Stimulated activated CD4-positive, alpha-beta T cell treated with anti-CD3 and anti-CD28 coated beads, Interleukin-4, amount 100 ng/mL, for 4 hours (primary cell): ENCODE data around the gene KRTAP2-2.

ENCODE experiments used
- DNase-seq, 2 experiments: peaks; one replicate each; pipeline ENCODE4 v3.0.0-alpha.2; 2020

The KRTAP2-2 gene

DNA sequence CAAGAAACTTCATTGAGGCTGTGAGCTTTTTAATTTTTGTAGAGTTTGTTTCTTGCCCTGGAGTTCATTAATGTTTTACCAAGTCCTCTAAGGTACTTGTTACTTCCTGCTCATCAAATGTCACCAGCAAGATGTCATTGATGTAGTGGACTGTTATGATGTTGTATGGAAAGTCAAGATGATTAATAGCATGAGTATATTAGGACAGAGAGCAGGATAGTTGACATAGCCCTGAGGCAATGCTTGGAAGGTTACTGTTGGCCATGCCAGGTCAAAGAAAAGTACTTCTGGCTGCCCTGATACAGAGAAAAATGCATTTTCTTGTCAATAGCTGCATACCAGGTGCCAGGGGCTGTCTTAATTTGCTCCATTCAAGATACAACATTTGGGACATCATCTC, 34.7 kb downstream of the KRTAP2-2 start:
- DNase-seq, result no peak

DNA sequence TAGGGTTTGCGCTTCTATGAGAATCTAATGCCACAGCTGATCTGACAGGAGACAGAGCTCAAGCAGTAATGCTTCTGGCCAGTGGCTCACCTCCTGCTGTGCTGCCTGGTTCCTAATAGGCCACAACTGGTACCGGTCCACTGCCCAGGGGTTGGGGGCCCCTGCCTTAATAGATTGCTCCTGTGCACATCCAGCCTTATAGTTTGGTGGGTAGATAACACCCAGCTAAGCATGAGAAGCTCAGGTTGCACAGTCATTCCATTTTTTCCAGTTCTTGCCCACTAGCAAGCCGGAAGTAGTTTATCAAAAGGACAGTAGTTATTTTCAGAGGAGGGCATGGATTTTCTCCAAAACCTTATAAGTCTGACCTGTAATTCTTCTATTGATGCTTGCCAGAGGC, 35.6 kb downstream of the KRTAP2-2 start:
- DNase-seq, result no peak

DNA sequence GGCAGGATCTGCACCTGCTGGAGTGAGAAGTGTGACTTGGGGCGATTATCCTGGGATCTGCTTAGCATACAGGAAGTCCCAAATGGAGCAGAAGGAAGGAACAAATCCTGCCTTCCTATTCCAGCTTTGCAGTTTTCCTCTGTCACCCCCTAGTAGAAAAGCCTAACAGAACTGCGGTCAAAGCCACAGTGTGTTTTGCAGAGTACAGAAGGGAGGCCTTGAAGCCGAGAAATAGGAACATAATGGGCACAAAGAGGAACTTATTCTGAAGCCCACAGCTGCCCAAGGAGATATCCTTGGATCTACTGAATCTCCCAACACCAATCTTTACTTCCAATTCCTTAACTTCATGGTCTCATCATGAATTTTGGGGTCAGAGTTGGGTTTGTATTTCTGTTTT, 36.5 kb downstream of the KRTAP2-2 start:
- no peak for DNase-seq

DNA sequence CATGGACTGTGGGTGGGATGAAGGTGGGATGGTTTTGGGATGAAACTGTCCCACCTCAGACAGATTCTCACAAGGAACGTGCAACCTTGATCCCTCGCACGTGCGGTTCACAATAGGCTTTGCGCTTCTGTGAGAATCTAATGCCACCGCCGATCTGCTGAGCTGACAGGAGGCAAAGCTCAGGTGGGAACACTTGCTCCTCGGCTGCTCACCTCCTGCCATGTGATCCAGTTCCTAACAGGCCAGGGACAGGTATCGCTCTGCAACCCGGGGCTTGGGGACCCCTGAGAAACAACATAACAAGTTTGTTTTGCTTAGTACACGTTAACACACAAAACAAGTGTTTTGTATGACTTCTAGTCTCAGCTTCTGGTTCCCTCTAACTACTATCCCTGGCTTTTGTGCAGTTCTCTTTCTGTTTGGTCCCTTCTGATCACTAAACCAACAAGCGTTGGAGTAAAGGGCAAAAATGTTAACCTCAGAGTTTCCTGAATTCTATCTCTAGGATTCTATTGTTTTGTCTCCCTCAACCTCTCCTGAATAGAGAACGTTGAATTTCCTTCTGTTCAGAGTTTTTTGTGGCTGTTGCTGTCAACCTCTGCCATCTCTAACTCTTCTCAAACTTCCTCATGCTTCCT, 38.3 kb downstream of the KRTAP2-2 start:
- DNase-seq, result no peak

DNA sequence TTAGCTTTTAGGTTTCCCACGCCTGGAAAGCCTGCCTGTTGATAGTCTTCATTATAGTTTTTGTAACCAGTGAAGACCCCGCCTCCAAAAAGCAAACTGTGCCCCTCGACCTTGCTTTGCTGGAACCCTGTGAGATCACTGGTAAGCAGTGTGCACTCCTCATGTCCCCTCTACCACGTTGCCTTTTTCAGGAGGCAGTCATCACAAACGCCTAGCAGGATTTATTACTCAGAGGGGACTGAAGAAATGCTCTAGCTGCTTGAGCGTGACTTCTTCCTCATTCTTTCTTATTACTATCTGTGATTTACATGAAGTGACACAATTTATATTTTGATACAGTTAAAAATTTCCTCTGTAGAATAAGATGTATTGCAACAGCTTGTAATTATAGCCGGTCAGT, 39.6 kb downstream of the KRTAP2-2 start:
- DNase-seq, result no peak

DNA sequence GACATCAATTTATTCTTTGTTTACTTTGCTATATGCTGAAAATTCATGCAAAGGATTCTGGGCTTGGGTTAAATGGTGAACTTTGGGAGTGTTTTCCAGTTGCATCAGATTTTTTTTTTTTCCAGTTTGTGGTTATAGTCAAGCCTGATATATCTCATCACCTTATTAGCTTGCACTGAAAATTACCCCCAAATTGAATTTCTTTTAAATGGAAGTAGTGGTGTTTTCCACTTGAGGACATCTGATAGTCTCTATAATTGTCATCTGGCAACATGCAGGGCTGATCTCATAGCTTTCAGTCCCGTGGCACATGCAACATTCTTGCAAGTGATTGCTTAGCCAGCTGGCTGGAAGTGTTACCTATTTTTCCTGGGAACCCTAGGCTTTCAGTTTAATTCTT, 41.4 kb downstream of the KRTAP2-2 start:
- no peak for DNase-seq

DNA sequence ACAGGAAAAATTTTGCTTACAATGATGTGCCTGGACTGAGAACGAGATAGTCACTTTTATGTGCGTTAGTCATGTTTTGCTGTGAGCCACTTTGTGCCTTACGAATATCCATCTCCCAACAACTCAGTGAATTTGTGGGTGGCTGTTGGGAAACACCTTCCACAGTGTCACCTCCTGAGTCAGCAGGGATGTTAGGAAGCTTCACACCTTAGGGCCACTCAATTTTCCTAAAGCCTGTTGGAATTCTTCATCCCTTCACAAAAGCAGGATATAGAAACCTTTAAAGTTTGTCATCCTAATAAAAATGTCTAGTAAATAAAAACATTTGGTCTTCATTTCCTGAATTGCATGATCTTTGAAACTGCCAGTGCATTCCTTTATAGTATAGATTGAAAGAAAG, 41.8 kb downstream of the KRTAP2-2 start:
- no peak for DNase-seq

DNA sequence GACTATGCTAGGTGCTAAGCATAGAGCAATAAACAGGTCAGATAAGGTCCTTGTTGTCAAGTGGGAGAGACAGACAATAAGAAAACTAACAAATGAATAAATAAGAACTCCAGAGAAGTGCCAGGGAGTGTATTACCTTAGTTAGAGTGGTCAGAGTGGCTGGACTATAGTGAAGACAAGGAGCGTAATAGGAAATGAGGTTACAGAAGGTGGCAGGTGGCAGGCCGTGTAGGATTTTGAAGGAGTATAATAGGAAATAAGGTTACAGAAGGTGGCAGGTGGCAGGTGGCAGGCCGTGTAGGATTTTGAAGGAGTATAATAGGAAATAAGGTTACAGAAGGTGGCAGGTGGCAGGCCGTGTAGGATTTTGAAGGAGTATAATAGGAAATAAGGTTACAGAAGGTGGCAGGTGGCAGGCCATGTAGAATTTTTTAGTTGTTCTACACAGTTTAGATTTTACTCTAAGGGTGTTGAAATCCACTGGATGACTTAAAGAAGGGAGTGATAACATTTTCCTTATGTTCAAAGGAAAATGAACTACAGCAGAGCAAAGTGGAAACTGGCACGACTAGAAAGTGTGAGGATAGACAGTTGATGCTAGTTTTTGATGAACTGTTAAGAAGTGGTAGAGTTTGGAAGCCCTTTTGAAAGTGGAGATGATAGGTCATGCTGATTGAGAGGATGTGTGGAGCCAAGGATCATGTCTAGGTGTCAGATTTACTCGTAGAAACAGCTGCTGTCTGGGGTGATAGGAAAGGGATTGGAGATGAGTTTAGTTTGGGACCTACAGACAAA, 42.5 kb downstream of the KRTAP2-2 start:
- DNase-seq, result no peak

DNA sequence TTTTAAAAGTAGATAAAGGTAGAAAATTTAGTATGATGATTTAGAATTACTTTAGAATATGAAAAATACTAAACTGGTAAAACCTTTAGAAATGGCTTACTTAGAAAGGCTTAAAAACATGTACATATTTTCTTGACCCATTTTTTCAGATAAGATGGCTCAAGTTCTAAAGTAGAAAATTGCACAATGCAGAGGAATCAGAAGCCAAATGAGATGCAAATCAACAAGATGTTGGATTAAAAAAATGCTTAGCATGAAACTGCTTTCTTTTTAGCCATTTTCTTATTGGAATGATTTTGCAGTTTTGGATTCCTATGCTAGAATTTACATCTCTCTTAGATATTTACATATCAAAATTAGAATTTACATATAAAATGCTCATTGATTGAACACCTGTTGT, 44.6 kb downstream of the KRTAP2-2 start:
- DNase-seq, result no peak

DNA sequence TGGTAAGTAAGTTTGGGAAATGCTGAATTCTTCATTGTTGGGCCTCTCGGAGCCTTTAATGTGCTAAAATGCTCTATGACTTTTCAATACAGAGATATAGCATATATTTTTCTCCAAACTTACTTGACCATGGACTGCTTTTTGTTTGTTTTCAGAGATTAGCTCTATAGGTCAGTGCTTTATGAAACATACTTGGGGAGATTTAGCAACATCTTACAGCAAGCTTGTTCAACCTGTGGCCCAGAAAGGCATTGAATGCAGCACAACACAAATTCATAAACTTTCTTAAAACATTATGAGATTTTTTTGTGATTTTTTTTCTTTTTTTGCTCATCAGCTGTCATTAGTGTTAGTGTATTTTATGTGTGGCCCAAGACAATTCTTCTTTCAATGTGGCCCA, 45.1 kb downstream of the KRTAP2-2 start:
- DNase-seq, result no peak

DNA sequence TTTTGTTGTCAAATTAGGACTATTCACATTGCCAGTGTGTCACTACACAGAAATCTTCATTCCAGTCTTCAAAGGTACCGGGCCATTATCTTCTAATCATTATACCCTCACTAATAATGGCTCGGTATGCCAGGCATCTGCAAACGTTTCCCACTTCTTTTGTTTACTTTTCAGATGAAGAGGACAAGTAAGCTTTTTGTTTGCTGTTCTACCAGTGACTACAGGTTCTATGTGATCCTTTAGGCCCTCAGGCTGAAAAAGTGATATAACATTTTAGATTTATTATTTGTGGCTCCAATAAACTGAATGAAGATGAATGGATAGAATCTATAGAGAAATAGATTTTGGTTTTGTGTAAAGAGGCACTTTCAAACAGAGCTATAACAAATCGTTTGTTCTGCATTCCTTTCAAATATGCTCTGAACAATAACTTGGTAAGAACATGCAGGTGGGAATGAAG, 45.7 kb downstream of the KRTAP2-2 start:
- DNase-seq, result no peak

DNA sequence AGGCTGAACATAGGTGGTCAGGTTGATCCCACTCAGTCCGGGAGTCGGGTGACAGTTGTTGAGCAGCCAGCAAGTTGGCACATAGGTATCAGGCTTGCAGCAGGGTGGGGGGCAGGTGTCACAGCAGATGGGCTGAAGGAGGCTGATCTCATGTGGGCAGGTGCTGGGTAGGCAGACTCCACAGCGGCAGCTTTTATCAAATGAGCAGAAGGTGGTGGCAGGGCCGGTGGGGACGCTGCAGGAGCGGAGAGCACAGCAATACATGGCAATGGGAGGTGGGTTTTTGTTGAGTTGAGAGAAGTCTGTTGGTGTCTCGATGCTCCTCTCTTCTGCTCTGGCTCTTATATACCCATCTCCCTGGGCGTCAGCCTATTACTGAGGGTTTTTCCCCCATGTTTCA, 46.2 kb downstream of the KRTAP2-2 start, which contains the start of gene KRTAP3-1:
Gene KRTAP3-1 (minus strand): TSS at position 318 of the 400 bp plus-strand sequence. CDS start 54 bp downstream, at position 264.
- DNase-seq, result no peak
